Measurements from ENCODE around the gene JCHAIN.
"Not testable (repeated sequence)": the region's sequence is repeated elsewhere in the genome, so short reads cannot be mapped to it uniquely, and the experiment has no call there.

Gene JCHAIN

GRCh38 chr4:70687821-70688794, 21.8 kb upstream of the JCHAIN start, which contains the start of gene UTP3:
UTP3 (plus strand) TSS chr4:70688532; CDS start chr4:70688678, 146 bp downstream.
- peak; percentile 93 for DNase-seq

- DNase-seq: no peak
Measured at GRCh38 chr4:70687392-70687791, 21.1 kb upstream of the JCHAIN start.

GRCh38 chr4:70682142-70682541, 15.8 kb upstream of the JCHAIN start:
- not testable (repeated sequence) for DNase-seq

- DNase-seq: no peak
Measured at GRCh38 chr4:70681704-70682103, 15.4 kb upstream of the JCHAIN start.

- no peak for DNase-seq
Measured at GRCh38 chr4:70680934-70681333, 14.6 kb upstream of the JCHAIN start.

- no peak for DNase-seq
Measured at GRCh38 chr4:70678383-70678999, 12.2 kb upstream of the JCHAIN start.

GRCh38 chr4:70676554-70677090, 10.3 kb upstream of the JCHAIN start:
- no peak for DNase-seq

GRCh38 chr4:70674731-70675130, 8.4 kb upstream of the JCHAIN start:
- no peak for DNase-seq

- no peak for DNase-seq
Measured at GRCh38 chr4:70674191-70674590, 7.9 kb upstream of the JCHAIN start.

- DNase-seq: no peak
Measured at GRCh38 chr4:70671091-70671490, 4.8 kb upstream of the JCHAIN start.

GRCh38 chr4:70670332-70671014, 4.2 kb upstream of the JCHAIN start:
- DNase-seq: no peak

GRCh38 chr4:70667740-70668535, 1.6 kb upstream of the JCHAIN start:
- DNase-seq: no peak

- not testable (repeated sequence) for DNase-seq
Measured at GRCh38 chr4:70661309-70661922, 4.9 kb downstream of the JCHAIN start.

GRCh38 chr4:70660106-70660505, 6.2 kb downstream of the JCHAIN start:
- no peak for DNase-seq

GRCh38 chr4:70658418-70658817, 7.9 kb downstream of the JCHAIN start:
- DNase-seq: no peak

GRCh38 chr4:70657326-70657725, 9.0 kb downstream of the JCHAIN start:
- no peak for DNase-seq

- no peak for DNase-seq
Measured at GRCh38 chr4:70654605-70655011, 11.7 kb downstream of the JCHAIN start.

- DNase-seq: no peak
Measured at GRCh38 chr4:70651864-70652506, 14.3 kb downstream of the JCHAIN start.

- not testable (repeated sequence) for DNase-seq
Measured at GRCh38 chr4:70650741-70651140, 15.6 kb downstream of the JCHAIN start.

GRCh38 chr4:70640192-70640591, 26.1 kb downstream of the JCHAIN start:
- DNase-seq: no peak

GRCh38 chr4:70637239-70637913, 28.9 kb downstream of the JCHAIN start:
- no peak for DNase-seq
